Trophoblast cell (in vitro differentiated cells and primary cell): ENCODE data around the gene ATG4D.

Experiments used
- DNase-seq, 2 donors: peaks; one replicate each; pipeline ENCODE4 v3.0.0-alpha.2; 2016
- H2AFZ ChIP-seq: 2 replicates; pipeline ENCODE4 v1.6.1; 2013; ENCODE audit warnings: low read length, moderate library complexity, mild to moderate bottlenecking; ENCODE audit not compliant: insufficient read depth, poor library complexity
- H2AK5ac ChIP-seq: 2 replicates; pipeline ENCODE4 v1.6.1; 2013; ENCODE audit warnings: mild to moderate bottlenecking, low read length
- H2BK120ac ChIP-seq: 2 replicates; pipeline ENCODE4 v1.6.1; 2013; ENCODE audit warnings: low read length, mild to moderate bottlenecking, moderate library complexity; ENCODE audit not compliant: insufficient read depth, poor library complexity
- H2BK12ac ChIP-seq: 2 replicates; pipeline ENCODE4 v1.6.1; 2013; ENCODE audit warnings: mild to moderate bottlenecking, low read length, moderate library complexity
- H2BK5ac ChIP-seq: 2 replicates; pipeline ENCODE4 v1.6.1; 2013; ENCODE audit warnings: low read length, low read depth, moderate library complexity, mild to moderate bottlenecking; ENCODE audit not compliant: poor library complexity
- H3K14ac ChIP-seq: 2 replicates; pipeline ENCODE4 v1.6.1; 2013; ENCODE audit warnings: mild to moderate bottlenecking, low read length
- H3K18ac ChIP-seq: 2 replicates; pipeline ENCODE4 v1.6.1; 2013; ENCODE audit warnings: mild to moderate bottlenecking, low read length
- H3K23ac ChIP-seq: 2 replicates; pipeline ENCODE4 v1.6.1; 2013; ENCODE audit warnings: low read length
- H3K27ac ChIP-seq: 2 replicates; pipeline ENCODE4 v1.5.1; 2013; ENCODE audit warnings: low read depth, mild to moderate bottlenecking, inconsistent platforms, low read length, moderate library complexity
- H3K27me3 ChIP-seq: 2 replicates; pipeline ENCODE4 v1.6.1; 2013; ENCODE audit warnings: inconsistent platforms, mild to moderate bottlenecking, low read length, moderate library complexity; ENCODE audit not compliant: insufficient read depth
- H3K36me3 ChIP-seq, 2 experiments: 1 replicate in 1 of 2; 2 replicates in 1 of 2; pipeline ENCODE4 v1.6.1; 2013; ENCODE audit warnings: low read length in 2 of 2, mild to moderate bottlenecking in 2 of 2, moderate library complexity in 1 of 2; ENCODE audit not compliant: insufficient read depth in 2 of 2, control insufficient read depth in 1 of 2
- H3K4ac ChIP-seq: 2 replicates; pipeline ENCODE4 v1.6.1; 2013; ENCODE audit warnings: low read depth, mild to moderate bottlenecking, low read length, moderate library complexity
- H3K4me1 ChIP-seq, 2 experiments: 1 replicate in 1 of 2; 2 replicates in 1 of 2; pipeline ENCODE4 v1.6.1; 2013; ENCODE audit warnings: low read length in 2 of 2, mild to moderate bottlenecking in 2 of 2, moderate library complexity in 1 of 2; ENCODE audit not compliant: insufficient read depth in 2 of 2, control insufficient read depth in 1 of 2
- H3K4me2 ChIP-seq: 2 replicates; pipeline ENCODE4 v1.6.1; 2013; ENCODE audit warnings: inconsistent platforms, mild to moderate bottlenecking, low read length, moderate library complexity
- H3K4me3 ChIP-seq: 2 replicates; pipeline ENCODE4 v1.5.1; 2013; ENCODE audit warnings: mild to moderate bottlenecking, low read depth, low read length, inconsistent platforms
- H3K79me1 ChIP-seq: one replicate; pipeline ENCODE4 v1.6.1; 2013; ENCODE audit warnings: low read length
- H3K79me2 ChIP-seq: 2 replicates; pipeline ENCODE4 v1.6.1; 2013; ENCODE audit warnings: low read length, mild to moderate bottlenecking; ENCODE audit not compliant: control insufficient read depth, insufficient read depth, poor library complexity
- H3K9ac ChIP-seq: 2 replicates; pipeline ENCODE4 v1.6.1; 2013; ENCODE audit warnings: mild to moderate bottlenecking, low read length
- H3K9me3 ChIP-seq: 2 replicates; pipeline ENCODE4 v1.6.1; 2013; ENCODE audit warnings: low read depth, mild to moderate bottlenecking, control low read depth, inconsistent platforms, low read length; ENCODE audit not compliant: insufficient read depth
- H4K12ac ChIP-seq: 2 replicates; pipeline ENCODE4 v1.6.1; 2013; ENCODE audit warnings: low read depth, mild to moderate bottlenecking, low read length, moderate library complexity
- H4K8ac ChIP-seq: 2 replicates; pipeline ENCODE4 v1.6.1; 2013; ENCODE audit warnings: low read depth, mild to moderate bottlenecking, low read length, moderate library complexity
- H4K91ac ChIP-seq: one replicate; pipeline ENCODE4 v1.6.1; 2013; ENCODE audit warnings: low read depth, mild to moderate bottlenecking, low read length, moderate library complexity
- WGBS: extraction: QIAGEN DNeasy Blood & Tissue Kit; methylation state at CpG from one replicate; pipeline ENCODE4 v1.1.7; 2013; ENCODE audit warnings: missing lambda C conversion rate; ENCODE audit not compliant: insufficient read length, insufficient coverage; ENCODE audit errors: extremely low coverage; 5-methylcytosine and 5-hydroxymethylcytosine counted together

The ATG4D gene

DNA sequence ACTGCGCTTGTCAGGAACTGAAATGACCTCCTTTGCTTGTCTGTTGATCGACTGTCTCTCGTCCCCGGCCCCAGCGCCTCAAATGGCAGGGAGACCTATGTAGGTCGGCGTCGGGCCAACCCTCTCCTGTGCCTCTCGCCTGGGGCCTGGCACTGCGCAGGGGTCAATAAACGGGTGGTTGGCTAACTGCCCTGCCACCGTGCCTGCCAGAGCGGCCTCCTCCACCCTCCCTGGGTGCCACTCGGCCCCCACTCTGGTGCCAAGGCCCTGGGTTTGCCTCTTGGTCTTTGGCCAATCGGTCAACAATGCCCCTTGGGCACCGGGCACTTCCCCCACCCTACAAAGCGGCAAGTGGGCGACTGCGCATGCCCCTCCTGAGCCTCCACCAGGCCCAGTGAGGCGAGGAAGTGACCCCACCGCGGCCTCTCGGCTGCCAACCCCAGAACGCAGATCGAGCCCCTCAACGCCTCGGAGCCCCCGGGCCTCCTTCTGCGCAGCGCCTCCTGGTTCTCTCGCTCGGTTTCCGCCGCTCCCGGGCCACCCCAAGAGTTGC lies 41.7 kb upstream of the ATG4D start:
- H3K23ac ChIP-seq: no peak overlapping the region
- peak overlapping the region; percentile 83 for H3K18ac ChIP-seq
- H2BK12ac ChIP-seq: peak overlapping the region; percentile 2
- H3K9ac ChIP-seq: peak overlapping the region; percentile 98
- peaks cover 17% of the 10 kb centered on the region for H3K79me2 ChIP-seq
- peak overlapping the region; percentile 96 for H2BK120ac ChIP-seq
- H3K79me1 ChIP-seq: peaks cover 17% of the 10 kb centered on the region
- peak overlapping the region; percentile 66 for H3K4ac ChIP-seq
- peak overlapping the region; percentile 50 for H2BK5ac ChIP-seq
- H2AK5ac ChIP-seq: peak overlapping the region; percentile 11
- H4K8ac ChIP-seq: peak overlapping the region; percentile 88
- peak overlapping the region; percentile 97 for H4K12ac ChIP-seq
- H3K27me3 ChIP-seq: no peaks in the 10 kb centered on the region
- H2AFZ ChIP-seq: peak overlapping the region; percentile 63
- peak overlapping the region; percentile 68 for H3K27ac ChIP-seq
- DNase-seq: peak in 1 of 2 donors; percentile 40
- peak overlapping the region; percentile 92 for H3K4me2 ChIP-seq
- peak overlapping the region; percentile 89 for H3K4me3 ChIP-seq
- H3K14ac ChIP-seq: peak overlapping the region; percentile 60
- H3K36me3 ChIP-seq: peaks cover 18 to 19% of the 10 kb centered on the region in 2 experiments
- H4K91ac ChIP-seq: peak overlapping the region; percentile 98
- H3K9me3 ChIP-seq: peaks cover 3% of the 10 kb centered on the region
- peaks cover 8 to 10% of the 10 kb centered on the region in 2 experiments for H3K4me1 ChIP-seq
- no CpG with 5 or more reads among the region's 35 CpGs for WGBS

DNA sequence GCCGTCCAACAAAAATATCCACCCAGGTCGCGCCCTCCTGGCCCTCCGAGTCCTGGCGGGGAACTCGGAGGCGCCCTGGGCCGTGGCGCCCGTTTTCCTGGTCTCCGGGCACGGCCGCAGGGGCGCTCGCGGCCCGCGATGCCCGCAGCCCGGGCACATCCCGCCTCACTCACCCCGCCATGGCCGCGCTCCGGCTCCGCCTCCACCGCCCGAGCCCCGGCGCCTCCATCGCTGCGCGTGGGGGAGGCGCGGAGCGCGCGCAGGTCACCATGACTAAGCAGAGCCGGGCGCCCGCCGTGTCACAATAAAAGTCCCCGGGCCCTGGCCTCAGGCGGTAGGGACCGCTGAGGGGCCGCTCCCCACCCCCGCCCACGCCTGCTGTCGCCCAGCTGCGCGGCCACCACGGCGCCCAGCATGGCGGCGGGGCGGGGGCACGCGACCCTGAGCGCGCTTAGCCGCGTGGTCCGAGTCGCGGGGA lies 41.1 kb upstream of the ATG4D start:
- peak overlapping the region; percentile 90 for H3K14ac ChIP-seq
- WGBS: no CpG with 5 or more reads among the region's 65 CpGs
- peaks cover 14% of the 10 kb centered on the region in 2 experiments for H3K36me3 ChIP-seq
- peak overlapping the region; percentile 17 for H2AK5ac ChIP-seq
- no peak overlapping the region for H3K23ac ChIP-seq
- peak overlapping the region; percentile 97 for H3K18ac ChIP-seq
- peak overlapping the region; percentile 69 for H3K27ac ChIP-seq
- H4K8ac ChIP-seq: peak overlapping the region; percentile 95
- H3K4ac ChIP-seq: peak overlapping the region; percentile 77
- peak overlapping the region; percentile 96 for H2BK120ac ChIP-seq
- H3K4me2 ChIP-seq: peak overlapping the region; percentile 92
- peak overlapping the region; percentile 9 for H2BK12ac ChIP-seq
- H4K12ac ChIP-seq: peak overlapping the region; percentile 97
- H3K4me3 ChIP-seq: peak overlapping the region; percentile 89
- no peaks in the 10 kb centered on the region for H3K27me3 ChIP-seq
- peak overlapping the region; percentile 98 for H3K9ac ChIP-seq
- peaks cover 8 to 10% of the 10 kb centered on the region in 2 experiments for H3K4me1 ChIP-seq
- H2BK5ac ChIP-seq: peak overlapping the region; percentile 53
- peaks cover 17% of the 10 kb centered on the region for H3K79me1 ChIP-seq
- H3K9me3 ChIP-seq: peaks cover 3% of the 10 kb centered on the region
- peak; percentile 81 to 92 for DNase-seq
- H3K79me2 ChIP-seq: peaks cover 17% of the 10 kb centered on the region
- peak overlapping the region; percentile 98 for H4K91ac ChIP-seq
- peak overlapping the region; percentile 63 for H2AFZ ChIP-seq

DNA sequence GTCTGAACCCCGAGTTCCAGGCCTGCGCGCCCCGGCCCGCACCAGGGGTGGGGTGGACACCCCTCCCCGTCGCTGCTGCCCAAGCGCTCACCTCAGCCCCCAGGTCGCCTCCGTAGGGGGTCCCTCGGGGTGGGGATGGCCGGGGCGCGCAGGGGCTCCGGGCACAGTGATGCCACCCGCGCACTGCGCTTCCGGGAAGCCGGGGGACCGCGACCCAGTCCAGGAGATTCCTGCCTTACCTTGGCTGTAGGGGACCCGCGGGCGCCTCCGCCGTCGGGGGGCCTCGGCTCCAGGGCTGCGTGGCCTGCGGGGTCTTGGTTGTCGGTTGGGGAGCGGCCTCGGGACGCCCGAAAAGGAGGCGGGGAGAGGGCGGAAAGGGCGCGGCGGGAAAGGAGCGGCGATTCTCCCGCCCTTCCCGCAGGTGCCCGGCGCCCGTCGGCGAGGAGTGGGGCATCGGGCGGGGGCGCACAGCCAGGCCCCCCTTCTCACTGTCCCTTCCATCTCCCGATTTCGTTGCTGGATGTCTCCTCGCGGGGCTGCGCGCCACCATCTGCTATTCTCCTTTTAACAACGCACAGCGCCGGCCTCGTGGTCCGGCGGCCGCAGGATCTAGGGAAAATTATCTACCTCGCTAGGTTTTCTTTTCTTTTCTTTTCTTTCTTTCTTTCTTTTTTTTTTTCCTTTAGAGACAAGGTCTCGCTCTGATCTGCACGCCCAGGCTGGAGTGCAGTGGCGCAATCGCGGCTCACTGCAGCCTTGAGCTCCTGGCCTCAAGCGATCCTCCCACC lies 40.5 kb upstream of the ATG4D start, which contains the start of gene KEAP1:
TSS of gene KEAP1 (minus strand) at position 355 of the 788 bp plus-strand sequence. CDS start 3,323 bp downstream, outside the sequence.
- H2AK5ac ChIP-seq: peak within 1 kb of the TSS; percentile 17
- peak within 1 kb of the TSS; percentile 89 for H3K4me3 ChIP-seq
- H3K4me1 ChIP-seq: peaks cover 8 to 10% of the 10 kb centered on the region in 2 experiments
- peak within 1 kb of the TSS; percentile 92 for H3K4me2 ChIP-seq
- peak within 1 kb of the TSS; percentile 90 for H3K14ac ChIP-seq
- no peaks in the 10 kb centered on the region for H3K27me3 ChIP-seq
- H3K9me3 ChIP-seq: peaks cover 3% of the 10 kb centered on the region
- H3K4ac ChIP-seq: peak within 1 kb of the TSS; percentile 77
- H2BK5ac ChIP-seq: peak within 1 kb of the TSS; percentile 53
- peak within 1 kb of the TSS; percentile 96 for H2BK120ac ChIP-seq
- peak within 1 kb of the TSS; percentile 95 for H4K8ac ChIP-seq
- DNase-seq: peak; percentile 52 to 60
- peak within 1 kb of the TSS; percentile 98 for H3K9ac ChIP-seq
- peak within 1 kb of the TSS; percentile 9 for H2BK12ac ChIP-seq
- H3K23ac ChIP-seq: no peak within 1 kb of the TSS
- peak within 1 kb of the TSS; percentile 69 for H3K27ac ChIP-seq
- peak within 1 kb of the TSS; percentile 63 for H2AFZ ChIP-seq
- peaks cover 17% of the 10 kb centered on the region for H3K79me1 ChIP-seq
- WGBS: no CpG with 5 or more reads among the region's 73 CpGs
- peaks cover 17% of the 10 kb centered on the region for H3K79me2 ChIP-seq
- peak within 1 kb of the TSS; percentile 98 for H4K91ac ChIP-seq
- H3K36me3 ChIP-seq: peaks cover 13 to 14% of the 10 kb centered on the region in 2 experiments
- H3K18ac ChIP-seq: peak within 1 kb of the TSS; percentile 97
- H4K12ac ChIP-seq: peak within 1 kb of the TSS; percentile 97

DNA sequence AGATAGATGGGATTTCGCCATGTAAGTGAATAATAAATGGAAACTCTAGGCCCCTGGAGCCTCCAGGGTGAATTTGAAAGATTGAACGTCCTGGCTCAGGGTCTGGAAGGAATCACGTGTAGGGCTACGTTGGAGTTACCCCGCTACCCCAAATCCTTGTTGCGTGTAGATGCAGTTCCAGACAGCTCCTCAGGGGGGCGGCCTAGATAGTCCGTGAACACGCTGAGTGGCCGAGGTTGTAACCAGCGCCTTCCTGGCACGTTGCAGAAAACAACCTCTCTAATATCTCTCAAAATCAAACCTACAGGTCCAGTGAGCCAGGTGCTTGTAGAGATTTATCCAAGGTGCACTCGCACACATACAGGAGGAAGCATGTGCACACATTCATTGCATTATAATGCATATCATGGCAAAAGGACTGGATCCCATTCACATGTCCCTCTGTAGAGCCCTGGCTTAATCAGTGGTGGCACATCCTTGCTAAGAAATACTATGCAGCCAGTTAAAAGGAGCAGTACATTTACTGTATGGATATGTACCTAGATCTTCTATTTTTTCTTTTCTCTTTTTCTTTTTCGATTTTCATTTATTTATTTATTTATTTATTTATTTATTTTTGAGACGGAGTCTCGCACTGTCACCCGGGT lies 38.0 kb upstream of the ATG4D start:
- no peak overlapping the region for H2BK120ac ChIP-seq
- no peak overlapping the region for H2AFZ ChIP-seq
- no CpG with 5 or more reads among the region's 17 CpGs for WGBS
- H4K8ac ChIP-seq: no peak overlapping the region
- H2AK5ac ChIP-seq: no peak overlapping the region
- H3K9me3 ChIP-seq: no peaks in the 10 kb centered on the region
- no peaks in the 10 kb centered on the region for H3K27me3 ChIP-seq
- peaks cover 10 to 14% of the 10 kb centered on the region in 2 experiments for H3K4me1 ChIP-seq
- H3K4ac ChIP-seq: no peak overlapping the region
- H3K36me3 ChIP-seq: no peaks in the 10 kb centered on the region
- no peak overlapping the region for H4K91ac ChIP-seq
- no peak overlapping the region for H3K18ac ChIP-seq
- no peak overlapping the region for H3K4me3 ChIP-seq
- no peak overlapping the region for H2BK12ac ChIP-seq
- no peak overlapping the region for H3K9ac ChIP-seq
- H3K79me2 ChIP-seq: peaks cover 16% of the 10 kb centered on the region
- peaks cover 17% of the 10 kb centered on the region for H3K79me1 ChIP-seq
- no peak overlapping the region for H3K14ac ChIP-seq
- no peak overlapping the region for H3K27ac ChIP-seq
- no peak overlapping the region for H2BK5ac ChIP-seq
- peak; percentile 62 to 89 for DNase-seq
- no peak overlapping the region for H4K12ac ChIP-seq
- no peak overlapping the region for H3K4me2 ChIP-seq
- no peak overlapping the region for H3K23ac ChIP-seq
